ENCODE measurements around the gene NRDE2.
A peak's percentile ranks its signal among the peaks of the same experiment; 100 is the strongest.

The NRDE2 gene, protein sequence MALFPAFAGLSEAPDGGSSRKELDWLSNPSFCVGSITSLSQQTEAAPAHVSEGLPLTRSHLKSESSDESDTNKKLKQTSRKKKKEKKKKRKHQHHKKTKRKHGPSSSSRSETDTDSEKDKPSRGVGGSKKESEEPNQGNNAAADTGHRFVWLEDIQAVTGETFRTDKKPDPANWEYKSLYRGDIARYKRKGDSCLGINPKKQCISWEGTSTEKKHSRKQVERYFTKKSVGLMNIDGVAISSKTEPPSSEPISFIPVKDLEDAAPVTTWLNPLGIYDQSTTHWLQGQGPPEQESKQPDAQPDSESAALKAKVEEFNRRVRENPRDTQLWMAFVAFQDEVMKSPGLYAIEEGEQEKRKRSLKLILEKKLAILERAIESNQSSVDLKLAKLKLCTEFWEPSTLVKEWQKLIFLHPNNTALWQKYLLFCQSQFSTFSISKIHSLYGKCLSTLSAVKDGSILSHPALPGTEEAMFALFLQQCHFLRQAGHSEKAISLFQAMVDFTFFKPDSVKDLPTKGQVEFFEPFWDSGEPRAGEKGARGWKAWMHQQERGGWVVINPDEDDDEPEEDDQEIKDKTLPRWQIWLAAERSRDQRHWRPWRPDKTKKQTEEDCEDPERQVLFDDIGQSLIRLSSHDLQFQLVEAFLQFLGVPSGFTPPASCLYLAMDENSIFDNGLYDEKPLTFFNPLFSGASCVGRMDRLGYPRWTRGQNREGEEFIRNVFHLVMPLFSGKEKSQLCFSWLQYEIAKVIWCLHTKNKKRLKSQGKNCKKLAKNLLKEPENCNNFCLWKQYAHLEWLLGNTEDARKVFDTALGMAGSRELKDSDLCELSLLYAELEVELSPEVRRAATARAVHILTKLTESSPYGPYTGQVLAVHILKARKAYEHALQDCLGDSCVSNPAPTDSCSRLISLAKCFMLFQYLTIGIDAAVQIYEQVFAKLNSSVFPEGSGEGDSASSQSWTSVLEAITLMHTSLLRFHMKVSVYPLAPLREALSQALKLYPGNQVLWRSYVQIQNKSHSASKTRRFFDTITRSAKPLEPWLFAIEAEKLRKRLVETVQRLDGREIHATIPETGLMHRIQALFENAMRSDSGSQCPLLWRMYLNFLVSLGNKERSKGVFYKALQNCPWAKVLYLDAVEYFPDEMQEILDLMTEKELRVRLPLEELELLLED

DNA sequence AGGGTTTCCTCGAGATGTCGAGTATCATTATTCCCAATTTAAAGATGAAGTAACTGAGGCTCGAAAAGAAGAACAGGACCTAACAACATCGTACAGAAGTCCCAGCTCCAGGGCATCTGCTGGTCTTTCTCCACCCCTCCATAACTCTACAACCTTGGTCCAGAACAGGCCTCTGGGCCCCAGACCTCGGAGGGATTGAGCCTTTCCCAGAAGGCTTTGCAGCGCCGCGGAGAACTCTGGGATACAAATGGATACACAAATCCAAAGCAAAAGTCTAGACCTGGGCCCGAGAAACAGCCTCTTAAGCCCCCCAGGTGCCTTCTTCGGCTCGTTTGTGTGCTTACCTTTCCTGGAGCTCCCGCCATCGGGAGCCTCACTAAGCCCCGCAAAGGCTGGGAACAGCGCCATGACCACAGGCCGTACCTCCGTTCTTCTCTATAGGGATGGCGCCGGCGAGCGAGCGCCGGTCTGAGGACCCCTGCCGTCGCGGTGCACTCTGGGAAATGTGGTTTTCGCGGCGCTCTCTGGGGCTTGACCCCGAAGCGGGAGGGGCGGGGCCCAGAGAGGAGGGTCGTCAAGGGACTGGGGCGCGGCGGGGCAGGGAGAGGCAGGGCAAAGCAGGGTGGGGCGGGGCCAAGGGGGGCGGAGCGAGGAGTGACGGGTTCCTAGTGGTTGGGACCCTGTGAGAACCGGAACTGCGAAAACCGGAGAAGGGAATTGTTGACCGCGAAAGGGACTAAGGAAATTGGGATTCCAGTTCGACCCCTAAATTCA is at the start of gene NRDE2:
Gene NRDE2 (minus strand): TSS at position 445 of the 774 bp plus-strand sequence. CDS start 37 bp downstream, at position 408.
- no peaks in the 10 kb centered on the region for H3K36me3 ChIP-seq (replicated peaks; ENCODE audit: low read depth, low read length)
- peak within 1 kb of the TSS; percentile 99 for H2AFZ ChIP-seq (ENCODE audit: low read depth, low read length)
- peaks cover 44% of the 10 kb centered on the region for H3K79me2 ChIP-seq (ENCODE audit: low read length)
- H3K4me1 ChIP-seq (ENCODE audit: low read length), result peaks cover 13% of the 10 kb centered on the region
- peak within 1 kb of the TSS; percentile 89 for H3K4me2 ChIP-seq (ENCODE audit: low read length)
- peaks cover 24% of the 10 kb centered on the region for H3K27me3 ChIP-seq (ENCODE audit: low read depth, low read length)
- TF ChIP-seq EZH2phosphoT487 (IDR thresholded peaks at IDR 0.05; ENCODE audit: low read depth), result no peak
- TF ChIP-seq, protein P1, sequence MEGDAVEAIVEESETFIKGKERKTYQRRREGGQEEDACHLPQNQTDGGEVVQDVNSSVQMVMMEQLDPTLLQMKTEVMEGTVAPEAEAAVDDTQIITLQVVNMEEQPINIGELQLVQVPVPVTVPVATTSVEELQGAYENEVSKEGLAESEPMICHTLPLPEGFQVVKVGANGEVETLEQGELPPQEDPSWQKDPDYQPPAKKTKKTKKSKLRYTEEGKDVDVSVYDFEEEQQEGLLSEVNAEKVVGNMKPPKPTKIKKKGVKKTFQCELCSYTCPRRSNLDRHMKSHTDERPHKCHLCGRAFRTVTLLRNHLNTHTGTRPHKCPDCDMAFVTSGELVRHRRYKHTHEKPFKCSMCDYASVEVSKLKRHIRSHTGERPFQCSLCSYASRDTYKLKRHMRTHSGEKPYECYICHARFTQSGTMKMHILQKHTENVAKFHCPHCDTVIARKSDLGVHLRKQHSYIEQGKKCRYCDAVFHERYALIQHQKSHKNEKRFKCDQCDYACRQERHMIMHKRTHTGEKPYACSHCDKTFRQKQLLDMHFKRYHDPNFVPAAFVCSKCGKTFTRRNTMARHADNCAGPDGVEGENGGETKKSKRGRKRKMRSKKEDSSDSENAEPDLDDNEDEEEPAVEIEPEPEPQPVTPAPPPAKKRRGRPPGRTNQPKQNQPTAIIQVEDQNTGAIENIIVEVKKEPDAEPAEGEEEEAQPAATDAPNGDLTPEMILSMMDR (IDR thresholded peaks at IDR 0.05; ENCODE audit: low read depth, low read length), result no peak
- no peaks in the 10 kb centered on the region for H4K20me1 ChIP-seq (ENCODE audit: insufficient read depth, low read length)
- peak within 1 kb of the TSS; percentile 95 for H3K4me3 ChIP-seq (ENCODE audit: low read length)
- peak within 1 kb of the TSS; percentile 96 for H3K9ac ChIP-seq (ENCODE audit: low read length)
- no peaks in the 10 kb centered on the region for H3K9me3 ChIP-seq (ENCODE audit: insufficient read depth, low read length)
- H3K27ac ChIP-seq (ENCODE audit: low read length), result peak within 1 kb of the TSS; percentile 71

DNA sequence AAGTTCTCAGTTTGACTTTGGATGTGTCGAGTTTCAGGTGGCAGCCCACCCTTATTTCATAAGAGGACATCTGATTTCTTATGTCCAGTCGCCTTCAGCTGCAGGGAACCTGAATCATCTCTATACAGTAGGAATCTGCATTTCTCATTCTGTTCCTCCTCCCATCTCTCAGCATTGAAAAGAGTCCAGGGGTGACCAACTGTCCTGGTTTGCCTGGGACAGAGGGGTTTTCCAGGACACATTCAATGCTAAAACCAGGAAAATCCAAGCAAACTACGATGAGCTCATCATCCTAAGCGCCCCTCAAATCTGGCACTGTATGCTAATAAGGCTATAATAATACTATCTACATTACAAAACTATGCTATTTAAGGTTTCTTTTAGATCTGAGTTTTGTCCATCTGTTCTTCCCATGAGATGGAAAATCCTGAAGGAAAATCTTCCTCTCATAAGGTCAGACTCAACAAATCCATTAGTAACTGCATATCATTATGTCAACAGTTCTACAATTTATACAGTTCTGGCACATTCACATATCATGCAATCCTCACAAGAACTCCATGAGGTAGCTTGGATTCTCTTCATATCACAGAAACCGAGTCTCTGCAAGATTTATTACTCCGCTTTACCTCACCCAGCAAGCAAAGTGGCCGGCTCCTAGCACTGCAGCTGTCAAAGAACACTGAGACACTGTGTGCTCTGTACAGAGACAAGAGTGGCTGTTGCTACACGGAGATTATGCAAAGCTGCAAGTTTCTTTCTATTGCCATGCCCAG is 49.5 kb upstream of the NRDE2 start:
- H4K20me1 ChIP-seq (ENCODE audit: insufficient read depth, low read length), result no peaks in the 10 kb centered on the region
- H3K9ac ChIP-seq (ENCODE audit: low read length), result no peak overlapping the region
- no peaks in the 10 kb centered on the region for H3K36me3 ChIP-seq (replicated peaks; ENCODE audit: low read depth, low read length)
- TF ChIP-seq EZH2phosphoT487 (IDR thresholded peaks at IDR 0.05; ENCODE audit: low read depth), result no peak
- TF ChIP-seq, protein P1 (IDR thresholded peaks at IDR 0.05; ENCODE audit: low read depth, low read length), result no peak
- no peak overlapping the region for H3K27ac ChIP-seq (ENCODE audit: low read length)
- peaks cover 17% of the 10 kb centered on the region for H3K4me1 ChIP-seq (ENCODE audit: low read length)
- H3K79me2 ChIP-seq (ENCODE audit: low read length), result no peaks in the 10 kb centered on the region
- no peaks in the 10 kb centered on the region for H3K9me3 ChIP-seq (ENCODE audit: insufficient read depth, low read length)
- H3K27me3 ChIP-seq (ENCODE audit: low read depth, low read length), result no peaks in the 10 kb centered on the region
- no peak overlapping the region for H2AFZ ChIP-seq (ENCODE audit: low read depth, low read length)
- no peak overlapping the region for H3K4me3 ChIP-seq (ENCODE audit: low read length)
- H3K4me2 ChIP-seq (ENCODE audit: low read length), result peak overlapping the region; percentile 91

DNA sequence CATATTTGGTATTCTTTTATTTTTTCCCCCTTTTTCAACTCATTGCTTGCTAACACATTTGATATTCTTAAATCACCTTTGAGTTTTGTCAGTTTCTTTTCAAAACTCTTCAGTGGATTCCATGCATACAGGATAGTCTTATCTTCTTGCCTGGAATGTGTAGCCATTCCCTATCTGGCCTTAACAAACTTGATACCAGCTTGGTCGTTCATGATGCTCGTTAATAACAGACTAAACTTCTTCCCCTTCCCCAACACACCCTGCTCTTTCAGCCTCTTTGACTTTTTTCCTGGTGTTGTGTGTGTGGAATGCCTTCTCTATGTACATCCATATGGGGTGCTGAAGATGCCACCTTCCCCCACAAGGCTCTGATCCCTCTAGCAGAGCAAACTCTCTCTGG is 47.4 kb upstream of the NRDE2 start:
- no peaks in the 10 kb centered on the region for H4K20me1 ChIP-seq (ENCODE audit: insufficient read depth, low read length)
- H3K79me2 ChIP-seq (ENCODE audit: low read length), result no peaks in the 10 kb centered on the region
- H3K4me1 ChIP-seq (ENCODE audit: low read length), result peaks cover 10% of the 10 kb centered on the region
- H3K27me3 ChIP-seq (ENCODE audit: low read depth, low read length), result no peaks in the 10 kb centered on the region
- no peak overlapping the region for H3K4me3 ChIP-seq (ENCODE audit: low read length)
- no peaks in the 10 kb centered on the region for H3K36me3 ChIP-seq (replicated peaks; ENCODE audit: low read depth, low read length)
- TF ChIP-seq, protein P1 (IDR thresholded peaks at IDR 0.05; ENCODE audit: low read depth, low read length), result no peak
- no peak for TF ChIP-seq EZH2phosphoT487 (IDR thresholded peaks at IDR 0.05; ENCODE audit: low read depth)
- no peak overlapping the region for H3K9ac ChIP-seq (ENCODE audit: low read length)
- H3K27ac ChIP-seq (ENCODE audit: low read length), result no peak overlapping the region
- no peak overlapping the region for H2AFZ ChIP-seq (ENCODE audit: low read depth, low read length)
- no peak overlapping the region for H3K4me2 ChIP-seq (ENCODE audit: low read length)
- H3K9me3 ChIP-seq (ENCODE audit: insufficient read depth, low read length), result no peaks in the 10 kb centered on the region

Data from OCI-LY3 (cell line).